HUES64 (cell line): ENCODE measurements around the gene FGG.

ENCODE experiments used
- H3K27ac ChIP-seq: 2 replicates; pipeline ENCODE4 v1.7.0; 2013; ENCODE audit warnings: low read depth, low read length, inconsistent platforms
- H3K27me3 ChIP-seq: 2 replicates; pipeline ENCODE4 v1.6.1; 2013; ENCODE audit warnings: mild to moderate bottlenecking, low read length; ENCODE audit not compliant: insufficient read depth
- H3K36me3 ChIP-seq: 2 replicates; pipeline ENCODE4 v1.6.1; 2013; ENCODE audit warnings: mild to moderate bottlenecking, low read length; ENCODE audit not compliant: insufficient read depth
- H3K4me1 ChIP-seq: 2 replicates; pipeline ENCODE4 v1.6.1; 2013; ENCODE audit warnings: mild to moderate bottlenecking, low read length, moderate library complexity; ENCODE audit not compliant: insufficient read depth
- H3K4me3 ChIP-seq: 2 replicates; pipeline ENCODE4 v1.5.1; 2013; ENCODE audit warnings: mild to moderate bottlenecking, low read length, moderate library complexity
- H3K9ac ChIP-seq: 2 replicates; pipeline ENCODE4 v1.6.1; 2013; ENCODE audit warnings: mild to moderate bottlenecking, low read depth, low read length
- H3K9me3 ChIP-seq: 2 replicates; pipeline ENCODE4 v1.6.1; 2013; ENCODE audit warnings: low read depth, low read length; ENCODE audit not compliant: insufficient read depth
- WGBS: fragments of 150-250, 120-280 bp; methylation state at CpG from one replicate; pipeline ENCODE4 v1.1.7; 2013; ENCODE audit warnings: missing lambda C conversion rate; 5-methylcytosine and 5-hydroxymethylcytosine counted together

FGG gene

DNA sequence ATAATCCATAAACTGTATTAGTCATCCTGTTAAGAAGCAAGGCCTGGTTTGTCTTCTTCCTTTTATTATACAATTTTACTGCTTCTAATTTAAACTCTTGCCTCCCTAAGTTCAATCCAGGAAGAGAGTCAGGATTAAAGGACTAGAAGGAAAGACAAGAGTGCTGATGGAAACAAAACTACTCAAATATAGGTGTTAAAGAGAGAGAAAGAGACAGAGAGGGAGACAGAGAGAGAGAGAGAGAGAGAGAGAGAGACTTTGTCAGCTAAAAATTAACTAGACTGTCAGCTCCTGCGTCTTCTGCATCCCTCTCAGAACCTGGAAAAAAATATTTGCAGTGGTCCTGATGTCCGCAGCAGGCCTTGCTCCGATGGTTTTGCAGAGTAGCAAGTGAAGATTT lies 13.5 kb upstream of the FGG start:
- no peaks in the 10 kb centered on the region for H3K9me3 ChIP-seq
- WGBS = 89% methylated on average over 3 of the region's 3 CpGs
- peaks cover 41% of the 10 kb centered on the region for H3K27me3 ChIP-seq
- no peaks in the 10 kb centered on the region for H3K36me3 ChIP-seq
- peaks cover 7% of the 10 kb centered on the region; the same call in 1 of the 2 replicates for H3K4me1 ChIP-seq
- no peak overlapping the region for H3K27ac ChIP-seq
- H3K9ac ChIP-seq = no peak overlapping the region
- no peak overlapping the region for H3K4me3 ChIP-seq

- Histone ChIP-seq H3K4me1 (peaks cover 7% of the 10 kb centered on the region; the same call in 1 of the 2 replicates), H3K27ac (no peak overlapping the region)
Measured at GRCh38 chr4:154623995-154624394, 11.5 kb upstream of the FGG start.

GRCh38 chr4:154623436-154623835 lies 11.0 kb upstream of the FGG start:
- no peaks in the 10 kb centered on the region for H3K9me3 ChIP-seq
- no peak overlapping the region for H3K9ac ChIP-seq
- H3K27me3 ChIP-seq = peaks cover 33% of the 10 kb centered on the region
- peaks cover 7% of the 10 kb centered on the region; the same call in 1 of the 2 replicates for H3K4me1 ChIP-seq
- no peaks in the 10 kb centered on the region for H3K36me3 ChIP-seq
- WGBS = 86% methylated on average over 3 of the region's 3 CpGs
- no peak overlapping the region for H3K27ac ChIP-seq
- H3K4me3 ChIP-seq = no peak overlapping the region

More at GRCh38 chr4:154623995-154624394, 11.5 kb upstream of the FGG start:
- Histone ChIP-seq H3K27me3 (peaks cover 39% of the 10 kb centered on the region), H3K36me3 (no peaks in the 10 kb centered on the region), H3K9ac (no peak overlapping the region), H3K9me3 (no peaks in the 10 kb centered on the region), H3K4me3 (no peak overlapping the region)
- WGBS = 89% methylated on average over 7 of the region's 7 CpGs

- peaks cover 11% of the 10 kb centered on the region; the same call in 1 of the 2 replicates for H3K4me1 ChIP-seq
- H3K27ac ChIP-seq = no peak overlapping the region
- no peaks in the 10 kb centered on the region for H3K9me3 ChIP-seq
- peaks cover 25% of the 10 kb centered on the region for H3K27me3 ChIP-seq
- H3K36me3 ChIP-seq = no peaks in the 10 kb centered on the region
- no peak overlapping the region for H3K4me3 ChIP-seq
- no peak overlapping the region for H3K9ac ChIP-seq
Measured at GRCh38 chr4:154622598-154622997, 10.1 kb upstream of the FGG start.

DNA sequence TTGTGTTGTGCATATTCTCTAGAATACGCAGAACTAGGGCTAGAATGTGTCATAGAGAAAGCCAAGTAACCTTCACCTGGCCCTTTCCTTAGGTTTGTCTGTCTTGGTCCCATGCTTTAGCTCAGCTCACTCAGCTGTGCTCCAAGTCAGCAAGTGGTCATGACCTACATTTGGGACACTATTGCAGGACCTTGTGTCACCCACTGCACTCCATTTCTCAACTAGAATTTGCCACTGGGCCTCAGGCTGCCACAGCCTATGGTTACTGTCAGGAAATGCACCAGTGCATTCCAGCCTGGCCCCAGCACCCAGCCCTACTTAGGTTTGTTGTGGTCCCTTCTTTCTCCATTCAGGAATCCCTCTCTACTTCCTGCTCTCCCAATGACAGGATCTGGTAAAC lies 7.7 kb upstream of the FGG start:
- H3K4me3 ChIP-seq = no peak overlapping the region
- 55% methylated on average over 1 of the region's 1 CpG for WGBS
- H3K36me3 ChIP-seq = no peaks in the 10 kb centered on the region
- H3K27ac ChIP-seq = no peak overlapping the region
- peaks cover 5% of the 10 kb centered on the region; the same call in 1 of the 2 replicates for H3K4me1 ChIP-seq
- H3K9ac ChIP-seq = no peak overlapping the region
- no peaks in the 10 kb centered on the region for H3K9me3 ChIP-seq
- peaks cover under 1% of the 10 kb centered on the region; the same call in 1 of the 2 replicates for H3K27me3 ChIP-seq

GRCh38 chr4:154618708-154619315 lies 6.4 kb upstream of the FGG start:
- 49% methylated on average over 4 of the region's 4 CpGs for WGBS
- Histone ChIP-seq H3K27me3 (no peaks in the 10 kb centered on the region), H3K36me3 (no peaks in the 10 kb centered on the region), H3K27ac (no peak overlapping the region), H3K4me3 (no peak overlapping the region), H3K9ac (no peak overlapping the region), H3K4me1 (peaks cover 5% of the 10 kb centered on the region; the same call in 1 of the 2 replicates), H3K9me3 (no peaks in the 10 kb centered on the region)

DNA sequence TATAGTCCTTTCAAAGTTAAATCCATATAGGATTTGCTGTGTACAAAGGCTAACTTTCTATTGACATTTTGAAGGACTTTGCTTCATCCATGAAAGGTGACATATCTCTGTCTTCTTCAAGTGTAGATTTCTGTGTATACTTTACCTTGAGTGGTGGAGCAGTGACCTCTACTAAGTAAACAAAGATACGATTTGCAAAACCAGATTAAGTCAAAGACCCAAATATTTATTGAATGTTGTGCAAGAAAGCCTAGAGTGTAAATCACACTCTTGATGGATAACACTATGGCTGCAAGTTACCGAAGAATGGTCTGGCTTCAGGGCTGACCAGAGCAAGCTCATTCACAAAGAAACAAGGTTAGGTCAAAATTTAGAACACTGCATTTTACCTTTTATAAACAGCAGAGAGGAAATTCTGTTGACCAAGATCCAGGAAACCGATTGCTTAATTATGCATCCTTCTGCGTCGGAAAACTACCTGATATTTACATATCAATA lies 5.4 kb upstream of the FGG start:
- no peak overlapping the region for H3K27ac ChIP-seq
- H3K9ac ChIP-seq = no peak overlapping the region
- no peak overlapping the region for H3K4me3 ChIP-seq
- peaks cover 5% of the 10 kb centered on the region; the same call in 1 of the 2 replicates for H3K4me1 ChIP-seq
- H3K27me3 ChIP-seq = no peaks in the 10 kb centered on the region
- H3K36me3 ChIP-seq = no peaks in the 10 kb centered on the region
- WGBS = 88% methylated on average over 5 of the region's 5 CpGs
- H3K9me3 ChIP-seq = no peaks in the 10 kb centered on the region

DNA sequence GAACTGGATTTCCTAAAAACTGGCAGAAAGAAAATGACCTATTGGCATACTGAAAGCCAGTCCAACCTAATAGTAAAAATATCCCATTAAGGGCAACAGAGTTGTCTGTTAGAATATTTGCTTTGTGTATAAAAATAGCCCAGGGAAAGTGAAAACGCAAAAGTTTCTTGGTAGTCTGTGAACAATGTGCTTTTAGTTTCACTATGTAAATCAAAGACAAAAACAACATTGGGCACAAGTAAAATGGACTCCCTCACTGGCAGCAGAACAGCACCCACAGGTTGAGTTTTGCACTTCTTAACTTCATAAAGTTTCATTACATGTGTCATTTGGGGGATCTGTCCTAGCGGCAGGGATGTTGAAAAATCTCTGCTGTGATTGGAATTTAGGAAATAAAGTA lies 4.3 kb upstream of the FGG start:
- Histone ChIP-seq H3K36me3 (no peaks in the 10 kb centered on the region), H3K9me3 (no peaks in the 10 kb centered on the region), H3K9ac (no peak overlapping the region), H3K27ac (no peak overlapping the region), H3K27me3 (no peaks in the 10 kb centered on the region), H3K4me3 (no peak overlapping the region), H3K4me1 (peaks cover 5% of the 10 kb centered on the region; the same call in 1 of the 2 replicates)
- 98% methylated on average over 2 of the region's 2 CpGs for WGBS

DNA sequence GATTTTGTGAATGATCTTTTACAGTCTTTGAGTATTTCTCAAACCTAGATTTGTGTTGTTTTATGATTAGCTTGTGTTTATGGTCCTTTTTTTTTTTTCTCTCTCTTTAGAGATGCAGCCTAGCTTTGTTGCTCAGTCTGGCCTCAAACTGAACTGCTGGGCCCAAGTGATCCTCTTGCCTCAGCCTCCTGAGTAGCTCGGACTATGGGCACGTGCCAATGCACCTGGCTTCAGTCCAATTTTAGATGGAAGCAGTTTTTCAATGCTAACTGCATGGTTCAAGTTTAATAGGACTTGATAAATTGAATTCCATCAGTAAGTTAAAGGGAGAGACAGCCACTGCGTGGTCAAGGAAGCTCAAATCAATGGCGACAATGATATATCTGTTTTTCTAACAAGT lies 3.8 kb upstream of the FGG start:
- Histone ChIP-seq H3K9me3 (no peaks in the 10 kb centered on the region), H3K36me3 (no peaks in the 10 kb centered on the region), H3K27ac (no peak overlapping the region), H3K4me3 (no peak overlapping the region), H3K4me1 (peaks cover 5% of the 10 kb centered on the region; the same call in 1 of the 2 replicates), H3K27me3 (no peaks in the 10 kb centered on the region), H3K9ac (no peak overlapping the region)
- 95% methylated on average over 4 of the region's 4 CpGs for WGBS

DNA sequence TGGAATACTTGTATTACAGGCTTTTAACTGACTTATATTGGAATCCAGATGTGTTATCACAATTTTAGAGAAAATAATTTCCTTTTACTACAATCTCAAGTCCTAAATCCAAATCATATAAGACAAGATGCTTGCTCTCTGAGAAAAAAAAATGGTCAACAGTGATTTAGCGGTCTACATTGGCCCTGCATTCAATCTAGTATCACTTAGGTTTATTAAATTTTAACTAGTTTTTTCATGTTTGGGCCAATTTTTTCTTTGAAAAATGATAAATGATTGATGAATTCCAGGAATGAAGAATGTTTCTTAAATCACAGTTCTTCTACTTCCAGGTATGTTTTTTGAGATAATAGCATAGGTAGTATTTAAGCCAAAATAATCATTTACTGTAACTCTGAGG lies 2.8 kb upstream of the FGG start:
- 100% methylated on average over 1 of the region's 1 CpG for WGBS
- H3K4me1 ChIP-seq = peaks cover 5% of the 10 kb centered on the region; the same call in 1 of the 2 replicates
- no peaks in the 10 kb centered on the region for H3K36me3 ChIP-seq

GRCh38 chr4:154614306-154614705 lies 1.9 kb upstream of the FGG start:
- Histone ChIP-seq H3K9me3 (no peaks in the 10 kb centered on the region), H3K4me1 (peaks cover 5% of the 10 kb centered on the region; the same call in 1 of the 2 replicates), H3K27ac (no peak overlapping the region), H3K9ac (no peak overlapping the region), H3K27me3 (no peaks in the 10 kb centered on the region), H3K4me3 (no peak overlapping the region), H3K36me3 (no peaks in the 10 kb centered on the region)

More for the DNA sequence above, 2.8 kb upstream of the FGG start:
- Histone ChIP-seq H3K27ac (no peak overlapping the region), H3K9ac (no peak overlapping the region), H3K9me3 (no peaks in the 10 kb centered on the region), H3K27me3 (no peaks in the 10 kb centered on the region), H3K4me3 (no peak overlapping the region)
